Globus pallidus (tissue), 1 donor: Measurements from ENCODE around the gene SIRT6.
"Not testable (repeated sequence)": the region's sequence is repeated elsewhere in the genome, so short reads cannot be mapped to it uniquely, and the experiment has no call there.

Experiments used
- DNase-seq: peaks from one replicate; pipeline ENCODE4 v3.0.0-alpha.2; 2015; ENCODE audit warnings: low spot score

The SIRT6 gene

GRCh38 chr19:4199699-4200293 lies 17.4 kb upstream of the SIRT6 start:
- DNase-seq: no peak

- DNase-seq: no peak
Measured at GRCh38 chr19:4198467-4199126, 16.2 kb upstream of the SIRT6 start.

- DNase-seq: no peak
Measured at GRCh38 chr19:4197625-4198466, 15.5 kb upstream of the SIRT6 start.

- no peak for DNase-seq
Measured at GRCh38 chr19:4197228-4197624, 14.9 kb upstream of the SIRT6 start.

- DNase-seq: no peak
Measured at GRCh38 chr19:4196587-4197148, 14.3 kb upstream of the SIRT6 start.

- DNase-seq: no peak
Measured at GRCh38 chr19:4196009-4196408, 13.6 kb upstream of the SIRT6 start.

GRCh38 chr19:4194353-4194752 lies 12.0 kb upstream of the SIRT6 start:
- no peak for DNase-seq

- not testable (repeated sequence) for DNase-seq
Measured at GRCh38 chr19:4192537-4192936, 10.2 kb upstream of the SIRT6 start.

GRCh38 chr19:4189641-4190040 lies 7.3 kb upstream of the SIRT6 start:
- no peak for DNase-seq

GRCh38 chr19:4187313-4188122 lies 5.2 kb upstream of the SIRT6 start:
- DNase-seq: no peak

- DNase-seq: peak; percentile 38
Measured at GRCh38 chr19:4186087-4186993, 4.0 kb upstream of the SIRT6 start.

- no peak for DNase-seq
Measured at GRCh38 chr19:4185413-4186086, 3.2 kb upstream of the SIRT6 start.

GRCh38 chr19:4184718-4185352 lies 2.5 kb upstream of the SIRT6 start:
- DNase-seq: no peak

- no peak for DNase-seq
Measured at GRCh38 chr19:4183967-4184717, 1.8 kb upstream of the SIRT6 start.

- DNase-seq: no peak
Measured at GRCh38 chr19:4181053-4181508, 1.3 kb downstream of the SIRT6 start.

- no peak for DNase-seq
Measured at GRCh38 chr19:4178990-4179389, 3.4 kb downstream of the SIRT6 start.

- no peak for DNase-seq
Measured at GRCh38 chr19:4177146-4177545, 5.2 kb downstream of the SIRT6 start.

- DNase-seq: no peak
Measured at GRCh38 chr19:4175669-4175931, 6.8 kb downstream of the SIRT6 start.
